HG02759 (cell line): ENCODE data around the gene FAM234A.

Experiments
- ATAC-seq: cut with Tn5 transposase; IDR thresholded peaks from one replicate; pipeline ENCODE4 v1.9.1; 2021; ENCODE audit warnings: mild to moderate bottlenecking, moderate library complexity; ENCODE audit not compliant: unreplicated experiment

Gene FAM234A

GRCh38 chr16:280552-280951, 45.9 kb downstream of the FAM234A start, which contains the start of gene ARHGDIG:
Gene ARHGDIG, plus strand, starts transcription at chr16:280591. Its CDS starts 90 bp downstream, at chr16:280681.
- no peak for ATAC-seq

GRCh38 chr16:280991-281659, 46.5 kb downstream of the FAM234A start:
- no peak for ATAC-seq

GRCh38 chr16:281660-282255, 47.1 kb downstream of the FAM234A start:
- ATAC-seq, result no peak

- ATAC-seq, result no peak
Observed at GRCh38 chr16:282491-282890, 47.9 kb downstream of the FAM234A start.

- ATAC-seq, result no peak
Observed at GRCh38 chr16:283033-283805, 48.6 kb downstream of the FAM234A start, which contains the start of gene PDIA2. Gene PDIA2, plus strand, starts transcription at chr16:283164. Its CDS starts 6 bp downstream, at chr16:283170.

- no peak for ATAC-seq
Observed at GRCh38 chr16:284204-285120, 49.8 kb downstream of the FAM234A start.

- ATAC-seq, result no peak
Observed at GRCh38 chr16:285146-286055, 50.8 kb downstream of the FAM234A start.

GRCh38 chr16:286491-287297, 52.1 kb downstream of the FAM234A start:
- ATAC-seq, result no peak

- ATAC-seq, result no peak
Observed at GRCh38 chr16:287298-287811, 52.7 kb downstream of the FAM234A start.

GRCh38 chr16:287981-288920, 53.6 kb downstream of the FAM234A start:
- no peak for ATAC-seq

- ATAC-seq, result no peak
Observed at GRCh38 chr16:289395-289997, 54.9 kb downstream of the FAM234A start.

GRCh38 chr16:290015-290680, 55.5 kb downstream of the FAM234A start:
- no peak for ATAC-seq

- no peak for ATAC-seq
Observed at GRCh38 chr16:290681-291405, 56.2 kb downstream of the FAM234A start.

- ATAC-seq, result no peak
Observed at GRCh38 chr16:291539-291938, 56.9 kb downstream of the FAM234A start.

GRCh38 chr16:293043-293775, 58.6 kb downstream of the FAM234A start:
- no peak for ATAC-seq
